G401.6 (cell line): Measurements from ENCODE around the gene SCO1.
"Not testable (repeated sequence)": the region's sequence is repeated elsewhere in the genome, so short reads cannot be mapped to it uniquely, and the experiment has no call there.

Experiments
- FAIRE-seq: peaks from 2 replicates; lab custom pipeline; 2012; peaks lifted over from hg19 to GRCh38; lab: Jason Lieb, UNC

The SCO1 gene

GRCh38 chr17:10725262-10725661 lies 27.9 kb upstream of the SCO1 start:
- FAIRE-seq: no peak

GRCh38 chr17:10724546-10725195 lies 27.3 kb upstream of the SCO1 start:
- no peak for FAIRE-seq

GRCh38 chr17:10718547-10718946 lies 21.2 kb upstream of the SCO1 start:
- peak; percentile 30 for FAIRE-seq

GRCh38 chr17:10716218-10716617 lies 18.9 kb upstream of the SCO1 start:
- no peak for FAIRE-seq

GRCh38 chr17:10713318-10713717 lies 16.0 kb upstream of the SCO1 start:
- FAIRE-seq: no peak

GRCh38 chr17:10705727-10706126 lies 8.4 kb upstream of the SCO1 start:
- FAIRE-seq: no peak

GRCh38 chr17:10702574-10702973 lies 5.2 kb upstream of the SCO1 start:
- FAIRE-seq: no peak

GRCh38 chr17:10699856-10700255 lies 2.5 kb upstream of the SCO1 start:
- FAIRE-seq: no peak

- FAIRE-seq: no peak
These were observed 924 bp upstream of the SCO1 start for GRCh38 chr17:10698096-10698818.

GRCh38 chr17:10695875-10696407 lies 1.4 kb downstream of the SCO1 start:
- FAIRE-seq: not testable (repeated sequence)

GRCh38 chr17:10687499-10687898 lies 9.8 kb downstream of the SCO1 start:
- FAIRE-seq: no peak

- FAIRE-seq: no peak
These were observed 13.5 kb downstream of the SCO1 start for GRCh38 chr17:10683853-10684252.

- FAIRE-seq: no peak
These were observed 15.4 kb downstream of the SCO1 start for GRCh38 chr17:10681866-10682446.

- FAIRE-seq: no peak
These were observed 22.6 kb downstream of the SCO1 start for GRCh38 chr17:10674704-10675103.

GRCh38 chr17:10673312-10673711 lies 24.0 kb downstream of the SCO1 start:
- FAIRE-seq: no peak

- FAIRE-seq: no peak
These were observed 28.6 kb downstream of the SCO1 start for GRCh38 chr17:10668775-10669174.

- no peak for FAIRE-seq
These were observed 30.4 kb downstream of the SCO1 start for GRCh38 chr17:10666906-10667305.

- FAIRE-seq: no peak
These were observed 32.8 kb downstream of the SCO1 start for GRCh38 chr17:10664571-10664970.

GRCh38 chr17:10663231-10663630 lies 34.1 kb downstream of the SCO1 start:
- FAIRE-seq: no peak

GRCh38 chr17:10661437-10661836 lies 35.9 kb downstream of the SCO1 start:
- no peak for FAIRE-seq

- no peak for FAIRE-seq
These were observed 39.5 kb downstream of the SCO1 start for GRCh38 chr17:10657879-10658278.

GRCh38 chr17:10657148-10657547 lies 40.2 kb downstream of the SCO1 start, which contains the start of gene MYH3:
MYH3 (minus strand) TSS chr17:10657309; CDS start chr17:10655064, 2,245 bp downstream.
- FAIRE-seq: no peak

- FAIRE-seq: no peak
These were observed 43.3 kb downstream of the SCO1 start for GRCh38 chr17:10653987-10654386.
